ENCODE data around the gene PRPS1. TPM values are rescaled to one million over a fixed set of nuclear protein-coding genes. Genes with fewer than 3 reads are reported as not detected.

The PRPS1 gene
- total and polyA plus RNA-seq, 2 of the 13 experiments (the other 11 are each of a cell fraction or from before 2014, with no cell fraction given), result 33.7 to 54.4 TPM

DNA sequence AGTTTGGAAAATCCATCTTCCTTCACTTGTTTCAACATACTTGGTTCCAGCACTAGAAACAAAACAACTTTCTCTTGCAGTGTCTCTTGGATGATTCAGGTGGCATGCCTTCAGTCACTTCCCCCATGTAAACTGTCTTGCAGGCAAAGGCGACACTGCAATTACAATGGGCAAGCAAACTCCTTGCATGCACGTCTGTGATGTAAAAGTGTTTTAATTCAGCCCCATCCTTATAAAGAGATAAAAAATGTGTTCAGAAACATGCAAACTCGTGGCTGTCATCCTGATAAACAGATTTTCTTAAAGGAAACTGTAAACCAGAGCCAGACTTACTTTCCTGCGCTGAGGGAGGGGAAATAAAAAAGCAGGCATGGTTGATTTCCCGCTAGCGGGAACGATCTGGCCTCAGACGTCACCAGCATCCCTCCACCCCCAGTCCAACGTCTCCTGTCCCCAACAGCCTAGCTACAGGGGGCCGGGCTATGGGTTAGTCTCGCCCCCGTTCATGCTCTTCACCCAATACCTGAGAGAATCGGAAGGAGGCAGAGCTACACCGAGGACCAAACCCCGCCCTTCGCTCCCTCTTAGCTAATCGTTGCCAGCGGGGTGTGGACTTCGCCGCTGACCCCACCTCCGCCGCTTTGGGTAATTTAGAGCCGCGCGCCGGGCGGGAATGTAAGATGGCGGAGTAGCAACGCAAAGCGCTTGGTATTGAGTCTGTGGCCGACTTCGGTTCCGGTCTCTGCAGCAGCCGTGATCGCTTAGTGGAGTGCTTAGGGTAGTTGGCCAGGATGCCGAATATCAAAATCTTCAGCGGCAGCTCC, at the start of gene PRPS1 (continued):
- TF ChIP-seq CC2D1A (CRISPR knock-in tag; IDR thresholded peaks at IDR 0.05) (no peak), POGZ (CRISPR knock-in tag; IDR thresholded peaks at IDR 0.05) (no peak), ZNF329 (CRISPR knock-in tag; IDR thresholded peaks at IDR 0.05; ENCODE audit: low read depth) (no peak), PTBP1 (IDR thresholded peaks at IDR 0.05; ENCODE audit: low read depth, low read length, poor library complexity, severe bottlenecking) (no peak), TFDP1 (CRISPR knock-in tag; IDR thresholded peaks at IDR 0.05; ENCODE audit: borderline replicate concordance) (peak; percentile 17; the same call in 1 of the 2 replicates), ZNF546 (CRISPR knock-in tag; conservative IDR thresholded peaks at IDR 0.05) (no peak), ZNF335 (CRISPR knock-in tag; IDR thresholded peaks at IDR 0.05) (0 out of 2 replicates have a peak, but pooled peaks have one; percentile 28), SATB2 (CRISPR knock-in tag; IDR thresholded peaks at IDR 0.05) (no peak), TAF1 (CRISPR knock-in tag; IDR thresholded peaks at IDR 0.05) (peak; percentile 58; the same call in 1 of the 2 replicates), SMYD3 (CRISPR knock-in tag; IDR thresholded peaks at IDR 0.05) (no peak), ZNF597 (CRISPR knock-in tag; IDR thresholded peaks at IDR 0.05) (no peak), ZBTB21 (CRISPR knock-in tag; IDR thresholded peaks at IDR 0.05) (no peak), ZNF670 (CRISPR knock-in tag; IDR thresholded peaks at IDR 0.05; ENCODE audit: borderline replicate concordance) (no peak), NFAT5 (CRISPR knock-in tag; IDR thresholded peaks at IDR 0.05) (no peak), ZNF672 (CRISPR knock-in tag; IDR thresholded peaks at IDR 0.05) (no peak), ZNF563 (CRISPR knock-in tag; IDR thresholded peaks at IDR 0.05) (no peak), NR1H2 (CRISPR knock-in tag; IDR thresholded peaks at IDR 0.05; ENCODE audit: borderline replicate concordance, low read depth) (no peak), BRD4 (CRISPR knock-in tag; IDR thresholded peaks at IDR 0.05) (no peak)
- TF ChIP-seq, protein P1, sequence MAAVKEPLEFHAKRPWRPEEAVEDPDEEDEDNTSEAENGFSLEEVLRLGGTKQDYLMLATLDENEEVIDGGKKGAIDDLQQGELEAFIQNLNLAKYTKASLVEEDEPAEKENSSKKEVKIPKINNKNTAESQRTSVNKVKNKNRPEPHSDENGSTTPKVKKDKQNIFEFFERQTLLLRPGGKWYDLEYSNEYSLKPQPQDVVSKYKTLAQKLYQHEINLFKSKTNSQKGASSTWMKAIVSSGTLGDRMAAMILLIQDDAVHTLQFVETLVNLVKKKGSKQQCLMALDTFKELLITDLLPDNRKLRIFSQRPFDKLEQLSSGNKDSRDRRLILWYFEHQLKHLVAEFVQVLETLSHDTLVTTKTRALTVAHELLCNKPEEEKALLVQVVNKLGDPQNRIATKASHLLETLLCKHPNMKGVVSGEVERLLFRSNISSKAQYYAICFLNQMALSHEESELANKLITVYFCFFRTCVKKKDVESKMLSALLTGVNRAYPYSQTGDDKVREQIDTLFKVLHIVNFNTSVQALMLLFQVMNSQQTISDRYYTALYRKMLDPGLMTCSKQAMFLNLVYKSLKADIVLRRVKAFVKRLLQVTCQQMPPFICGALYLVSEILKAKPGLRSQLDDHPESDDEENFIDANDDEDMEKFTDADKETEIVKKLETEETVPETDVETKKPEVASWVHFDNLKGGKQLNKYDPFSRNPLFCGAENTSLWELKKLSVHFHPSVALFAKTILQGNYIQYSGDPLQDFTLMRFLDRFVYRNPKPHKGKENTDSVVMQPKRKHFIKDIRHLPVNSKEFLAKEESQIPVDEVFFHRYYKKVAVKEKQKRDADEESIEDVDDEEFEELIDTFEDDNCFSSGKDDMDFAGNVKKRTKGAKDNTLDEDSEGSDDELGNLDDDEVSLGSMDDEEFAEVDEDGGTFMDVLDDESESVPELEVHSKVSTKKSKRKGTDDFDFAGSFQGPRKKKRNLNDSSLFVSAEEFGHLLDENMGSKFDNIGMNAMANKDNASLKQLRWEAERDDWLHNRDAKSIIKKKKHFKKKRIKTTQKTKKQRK (IDR thresholded peaks at IDR 0.05; ENCODE audit: low read length), result no peak

Data from HepG2 (cell line).